Peyer's patch (tissue), 4 donors: ENCODE measurements around the gene GCGR. TPM values are rescaled to one million over a fixed set of nuclear protein-coding genes. Genes with fewer than 3 reads are reported as not detected.

Source experiments
- DNase-seq, 3 donors: peaks; one replicate each; pipeline ENCODE4 v3.0.0-alpha.2; 2017 to 2019
- H3K27ac ChIP-seq, 4 donors: fragments of 200-600 bp; sonication (generic); one replicate each; pipeline ENCODE4 v1.5.1; 2016 to 2019
- H3K27me3 ChIP-seq, 2 donors: fragments of 200-600 bp; sonication (generic); one replicate each; pipeline ENCODE4 v1.5.1; 2019
- H3K36me3 ChIP-seq, 3 donors: fragments of 200-600 bp; sonication (generic); one replicate each; pipeline ENCODE4 v1.5.1; 2016 to 2019
- H3K4me1 ChIP-seq, 4 donors: fragments of 200-600 bp; sonication (generic); one replicate each; pipeline ENCODE4 v1.5.1; 2016 to 2019
- H3K4me3 ChIP-seq, 4 donors: fragments of 200-600 bp; sonication (generic); 1 replicate in 3 of 4; 2 replicates in 1 of 4; pipeline ENCODE4 v1.5.1; 2016 to 2019; ENCODE audit warnings: mild to moderate bottlenecking in 1 of 4
- H3K9me3 ChIP-seq, 4 donors: fragments of 200-600 bp; sonication (generic); one replicate each; pipeline ENCODE4 v1.5.1; 2016 to 2019; ENCODE audit warnings: mild to moderate bottlenecking in 1 of 4
- CTCF ChIP-seq, 6 experiments: fragments of 450-650 bp in 4 of 6; fragments of 200-600 bp in 2 of 6; sonication (generic) in 1 of 6; IDR thresholded peaks; one replicate each; pipeline ENCODE4 v1.5.1; 2017 to 2019; ENCODE audit warnings: antibody characterized with exemption in 6 of 6, mild to moderate bottlenecking in 3 of 6, moderate library complexity in 1 of 6
- POLR2A ChIP-seq, 2 donors: fragments of 450-650 bp; IDR thresholded peaks; one replicate each; pipeline ENCODE4 v1.5.1; 2017; ENCODE audit warnings: antibody characterized with exemption in 2 of 2, mild to moderate bottlenecking in 2 of 2, moderate library complexity in 2 of 2
- total RNA-seq, 4 donors: library from RNA; depleted of rRNA; stranded (reverse); fragments of >200 nt; gene quantifications; one replicate each; pipeline ENCODE4 v1.1.0, GENCODE V29; 2016

The GCGR gene
- total RNA-seq, 4 donors from 2014 or later, result 0.67 to 1.1 TPM; not detected in 2

GRCh38 chr17:81813861-81814683, 10.1 kb downstream of the GCGR start:
- H3K27me3 ChIP-seq, result no peaks in the 10 kb centered on the region
- H3K4me1 ChIP-seq, result no peaks in the 10 kb centered on the region
- no peak for DNase-seq
- H3K9me3 ChIP-seq, result no peaks in the 10 kb centered on the region
- no peaks in the 10 kb centered on the region for H3K36me3 ChIP-seq
- TF ChIP-seq CTCF (IDR thresholded peaks at IDR 0.05), result no peak
- TF ChIP-seq POLR2A (IDR thresholded peaks at IDR 0.05), result no peak
- H3K4me3 ChIP-seq, result no peak overlapping the region
- no peak overlapping the region for H3K27ac ChIP-seq

GRCh38 chr17:81814748-81815645, 11.0 kb downstream of the GCGR start:
- Histone ChIP-seq H3K27me3 (no peaks in the 10 kb centered on the region), H3K36me3 (no peaks in the 10 kb centered on the region), H3K4me3 (no peak overlapping the region), H3K9me3 (no peaks in the 10 kb centered on the region), H3K27ac (no peak overlapping the region), H3K4me1 (no peaks in the 10 kb centered on the region)
- TF ChIP-seq POLR2A (IDR thresholded peaks at IDR 0.05) (no peak), CTCF (IDR thresholded peaks at IDR 0.05) (no peak)
- DNase-seq, result no peak

DNA sequence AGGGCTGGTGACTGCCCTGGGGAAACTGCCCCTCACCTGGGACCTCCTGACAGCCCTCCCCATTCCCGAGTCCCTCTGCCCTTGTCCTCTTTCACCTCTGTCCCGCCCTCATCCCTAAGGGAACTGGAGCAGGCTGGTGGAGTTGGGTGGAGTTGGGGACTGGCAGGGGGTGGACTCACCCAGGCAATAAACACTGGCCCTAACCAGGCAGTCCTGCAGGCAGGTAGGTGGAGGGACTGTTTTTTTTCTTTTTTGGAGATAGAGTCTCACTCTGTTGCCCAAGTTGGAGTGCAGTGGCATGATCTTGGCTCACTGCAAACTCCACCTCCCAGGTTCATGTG, 11.7 kb downstream of the GCGR start:
- no peak for TF ChIP-seq CTCF (IDR thresholded peaks at IDR 0.05)
- no peak for TF ChIP-seq POLR2A (IDR thresholded peaks at IDR 0.05)
- H3K36me3 ChIP-seq, result no peaks in the 10 kb centered on the region
- no peaks in the 10 kb centered on the region for H3K27me3 ChIP-seq
- no peak overlapping the region for H3K4me3 ChIP-seq
- no peaks in the 10 kb centered on the region for H3K4me1 ChIP-seq
- H3K27ac ChIP-seq, result no peak overlapping the region
- no peak for DNase-seq
- no peaks in the 10 kb centered on the region for H3K9me3 ChIP-seq

GRCh38 chr17:81817758-81818147, 13.8 kb downstream of the GCGR start:
- Histone ChIP-seq H3K4me1 (peaks cover 0 to 15% (median 8%) of the 10 kb centered on the region in 4 donors), H3K9me3 (no peaks in the 10 kb centered on the region), H3K27ac (no peak overlapping the region), H3K4me3 (no peak overlapping the region), H3K27me3 (no peaks in the 10 kb centered on the region), H3K36me3 (no peaks in the 10 kb centered on the region)
- TF ChIP-seq POLR2A (IDR thresholded peaks at IDR 0.05) (no peak), CTCF (IDR thresholded peaks at IDR 0.05) (no peak)
- no peak for DNase-seq

DNA sequence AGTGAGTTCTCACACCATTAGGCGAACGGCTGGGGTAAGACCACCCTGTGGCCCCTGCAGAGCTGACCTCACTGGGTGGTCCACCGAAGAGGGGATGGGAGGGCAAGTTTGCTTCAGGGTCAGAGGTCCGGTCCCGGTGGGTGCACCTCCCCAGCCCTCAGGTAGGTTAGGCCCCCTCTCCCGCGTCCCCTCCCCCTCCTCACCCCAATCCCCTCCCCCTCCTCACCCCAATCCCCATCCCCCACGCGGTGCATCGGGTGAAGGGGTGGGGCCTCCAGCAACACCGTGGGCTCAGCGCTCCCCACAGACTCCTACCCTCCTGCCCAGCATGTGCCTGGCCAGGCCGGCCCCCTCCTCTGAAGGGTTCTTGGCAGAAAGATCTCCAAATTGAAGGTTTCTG, 15.8 kb downstream of the GCGR start:
- H3K9me3 ChIP-seq, result no peaks in the 10 kb centered on the region
- H3K27ac ChIP-seq, result no peak overlapping the region
- peaks cover 0 to 7% (median 0%) of the 10 kb centered on the region in 3 donors for H3K36me3 ChIP-seq
- TF ChIP-seq CTCF (IDR thresholded peaks at IDR 0.05) (no peak), POLR2A (IDR thresholded peaks at IDR 0.05) (no peak)
- H3K4me3 ChIP-seq, result no peak overlapping the region
- no peak for DNase-seq
- H3K27me3 ChIP-seq, result no peaks in the 10 kb centered on the region
- H3K4me1 ChIP-seq, result peaks cover 0 to 15% (median 8%) of the 10 kb centered on the region in 4 donors
